Activated B cell treated with CpG ODN at 0.5 μM for 24 hours (primary cell): ENCODE results near the gene HIVEP3. TPM values are rescaled to one million over a fixed set of nuclear protein-coding genes. Genes with fewer than 3 reads are reported as not detected.

ENCODE experiments used
- ATAC-seq: fragments of 200-7000 bp; cut with Tn5 transposase; one replicate; pipeline ENCODE4 v1.10.0; 2021; ENCODE audit warnings: low read depth, mild to moderate bottlenecking, moderate library complexity
- CTCF ChIA-PET: fragments of 350-600 bp; sonication (Branson Sonifier 250); formaldehyde crosslinking; loops from one replicate; lab custom pipeline; 2021; ENCODE audit warnings: antibody characterized with exemption; lab: Charles Lee
- POLR2A ChIA-PET: fragments of 350-600 bp; sonication (Branson Sonifier 250); formaldehyde crosslinking; loops from one replicate; lab custom pipeline; 2021; ENCODE audit warnings: antibody characterized with exemption; lab: Charles Lee
- DNase-seq: peaks from one replicate; pipeline ENCODE4 v3.0.0; 2022
- H3K27ac Mint-ChIP-seq: one replicate; pipeline ENCODE4 v1.8.0; 2020; ENCODE audit warnings: mixed read lengths
- H3K27me3 Mint-ChIP-seq: one replicate; pipeline ENCODE4 v1.8.0; 2021; ENCODE audit warnings: mixed read lengths
- H3K36me3 Mint-ChIP-seq: one replicate; pipeline ENCODE4 v1.8.0; 2021; ENCODE audit warnings: low read depth, mixed read lengths
- H3K4me1 Mint-ChIP-seq: one replicate; pipeline ENCODE4 v1.8.0; 2021; ENCODE audit warnings: mixed read lengths
- H3K4me3 Mint-ChIP-seq: one replicate; pipeline ENCODE4 v1.8.0; 2020; ENCODE audit warnings: mild to moderate bottlenecking, mixed read lengths
- H3K9me3 Mint-ChIP-seq: one replicate; pipeline ENCODE4 v1.8.0; 2020; ENCODE audit warnings: mixed read lengths
- intact Hi-C: fragments of 100-400 bp; cut with micrococcal nuclease; formaldehyde crosslinking; loops from one replicate; pipeline ENCODE4 v1.15.1; 2024
- total RNA-seq: library from RNA; stranded (reverse); gene quantifications from 2 replicates; pipeline ENCODE4 v1.2.3, GENCODE V29; 2022
- TF ChIP-seq, protein P1 (sequence below): fragments of 200-600 bp; IDR thresholded peaks from one replicate; pipeline ENCODE4 v1.8.0; 2022; ENCODE audit warnings: antibody characterized with exemption, mild to moderate bottlenecking

Gene HIVEP3
- total RNA-seq, 1 donor from 2014 or later, result 14.4 TPM

DNA sequence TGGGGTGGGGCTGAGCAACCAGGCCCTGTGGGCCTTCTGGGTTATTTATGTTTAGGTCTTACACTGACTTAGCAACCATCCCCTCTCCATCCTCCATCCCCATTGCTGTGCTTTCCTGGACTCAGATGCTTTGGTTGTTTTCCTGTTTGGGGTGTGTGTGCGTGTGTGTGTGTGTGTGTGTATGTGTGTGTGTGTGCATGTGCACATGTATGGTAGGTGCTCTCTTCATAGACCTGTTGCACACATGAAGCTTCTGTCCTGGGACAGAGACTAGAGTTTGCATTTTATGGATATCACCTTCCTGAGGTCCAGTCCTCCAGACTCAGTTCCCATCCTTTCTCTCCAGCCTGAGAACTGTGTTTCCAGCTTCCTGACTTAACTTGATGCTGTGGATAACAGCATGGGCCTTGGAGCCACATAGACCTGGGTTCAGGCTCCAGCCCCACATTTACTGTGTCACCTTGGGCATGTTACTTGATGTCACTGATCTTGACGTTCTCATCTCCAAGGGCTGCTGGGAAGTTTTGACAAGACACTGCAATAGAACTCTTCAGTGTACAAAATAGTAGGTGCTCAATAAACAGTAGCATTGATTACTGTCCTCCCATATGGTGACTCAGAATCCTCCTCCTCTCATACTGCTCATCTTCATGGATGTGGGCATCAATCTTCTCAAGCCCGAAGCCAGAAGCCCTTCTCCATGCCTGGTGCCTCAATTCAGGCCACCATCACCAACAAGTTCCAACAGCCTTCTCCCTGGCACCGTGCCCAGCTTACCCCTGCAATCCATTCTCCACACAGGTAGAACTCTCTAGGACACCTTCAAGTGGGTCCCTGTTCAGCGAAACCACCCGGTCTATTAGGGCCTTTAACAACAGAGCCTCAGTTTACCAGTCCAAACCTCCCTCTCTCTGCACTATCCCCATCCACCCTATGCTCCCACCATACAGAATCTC, 252.5 kb downstream of the HIVEP3 start:
- TF ChIP-seq, protein P1, sequence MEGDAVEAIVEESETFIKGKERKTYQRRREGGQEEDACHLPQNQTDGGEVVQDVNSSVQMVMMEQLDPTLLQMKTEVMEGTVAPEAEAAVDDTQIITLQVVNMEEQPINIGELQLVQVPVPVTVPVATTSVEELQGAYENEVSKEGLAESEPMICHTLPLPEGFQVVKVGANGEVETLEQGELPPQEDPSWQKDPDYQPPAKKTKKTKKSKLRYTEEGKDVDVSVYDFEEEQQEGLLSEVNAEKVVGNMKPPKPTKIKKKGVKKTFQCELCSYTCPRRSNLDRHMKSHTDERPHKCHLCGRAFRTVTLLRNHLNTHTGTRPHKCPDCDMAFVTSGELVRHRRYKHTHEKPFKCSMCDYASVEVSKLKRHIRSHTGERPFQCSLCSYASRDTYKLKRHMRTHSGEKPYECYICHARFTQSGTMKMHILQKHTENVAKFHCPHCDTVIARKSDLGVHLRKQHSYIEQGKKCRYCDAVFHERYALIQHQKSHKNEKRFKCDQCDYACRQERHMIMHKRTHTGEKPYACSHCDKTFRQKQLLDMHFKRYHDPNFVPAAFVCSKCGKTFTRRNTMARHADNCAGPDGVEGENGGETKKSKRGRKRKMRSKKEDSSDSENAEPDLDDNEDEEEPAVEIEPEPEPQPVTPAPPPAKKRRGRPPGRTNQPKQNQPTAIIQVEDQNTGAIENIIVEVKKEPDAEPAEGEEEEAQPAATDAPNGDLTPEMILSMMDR, result no peak
- Mint-ChIP-seq H3K27ac (peak overlapping the region; percentile 74), H3K27me3 (no peaks in the 10 kb centered on the region), H3K36me3 (no peaks in the 10 kb centered on the region), H3K9me3 (no peaks in the 10 kb centered on the region), H3K4me3 (no peak overlapping the region), H3K4me1 (peaks cover 70% of the 10 kb centered on the region)
- ATAC-seq (no peak), DNase-seq (no peak)
- intact Hi-C loops, result no loop called here
- CTCF ChIA-PET, result interaction anchor here (0.8 to 1.4 kb wide), 3 partner anchors 61 to 145 kb away, joined by 3 to 7 read pairs (median 5); no protein-coding TSS in a partner anchor
- POLR2A ChIA-PET, result interaction anchor here (0.7 to 3.0 kb wide), 8 partner anchors 9 to 84 kb away, joined by 3 to 34 read pairs (median 3); no protein-coding TSS in a partner anchor

DNA sequence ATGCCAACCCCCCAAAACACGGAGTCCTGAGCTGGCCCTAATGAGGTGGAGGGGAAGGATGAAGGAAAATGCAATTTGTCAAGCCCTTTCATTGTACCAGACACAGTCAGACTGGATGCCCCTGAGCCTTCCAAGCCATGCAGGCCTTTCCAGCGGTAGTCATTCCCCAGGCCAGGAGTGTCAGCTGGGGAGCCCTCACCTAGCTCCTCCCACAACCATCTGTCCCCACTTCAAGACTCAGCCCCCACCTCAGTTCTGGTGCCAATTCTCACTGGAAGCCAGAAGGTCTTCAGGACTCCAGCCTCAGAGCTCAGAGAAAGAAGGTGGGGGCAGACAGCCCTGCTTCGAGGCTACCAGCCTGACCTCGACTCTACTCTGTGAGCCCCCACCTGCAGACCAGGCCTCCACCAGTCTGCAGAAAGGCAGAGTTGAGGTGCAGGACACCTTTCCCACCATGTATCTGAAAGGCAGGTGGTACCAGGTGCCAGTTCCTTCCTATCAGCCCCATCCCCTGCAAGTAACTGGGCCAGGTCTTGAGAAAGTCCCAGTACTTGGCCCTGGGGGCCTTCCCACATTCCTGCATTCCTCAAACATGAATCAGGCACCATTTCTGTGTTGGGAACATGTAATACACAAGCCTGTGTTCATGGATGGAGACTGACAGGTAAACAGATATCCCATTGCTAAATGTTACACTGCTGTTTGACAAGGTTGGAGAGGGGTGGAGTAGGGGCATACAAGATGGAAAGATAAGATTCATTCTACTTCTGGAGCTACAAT, 253.7 kb downstream of the HIVEP3 start:
- Mint-ChIP-seq H3K36me3 (no peaks in the 10 kb centered on the region), H3K27me3 (no peaks in the 10 kb centered on the region), H3K9me3 (no peaks in the 10 kb centered on the region), H3K27ac (peak overlapping the region; percentile 72), H3K4me1 (peaks cover 73% of the 10 kb centered on the region), H3K4me3 (no peak overlapping the region)
- POLR2A ChIA-PET, result interaction anchor here (0.6 to 1.3 kb wide), 8 partner anchors 8 to 227 kb away, joined by 3 to 10 read pairs (median 3); no protein-coding TSS in a partner anchor
- TF ChIP-seq, protein P1, result no peak
- DNase-seq (no peak), ATAC-seq (no peak)
- CTCF ChIA-PET, result interaction anchor here (1.1 to 1.4 kb wide), 2 partner anchors 9 to 63 kb away, joined by 3 to 5 read pairs; no protein-coding TSS in a partner anchor
- intact Hi-C loops, result loop anchor here (5.0 kb wide), 2 partner anchors 43 to 227 kb away; no protein-coding TSS in a partner anchor

DNA sequence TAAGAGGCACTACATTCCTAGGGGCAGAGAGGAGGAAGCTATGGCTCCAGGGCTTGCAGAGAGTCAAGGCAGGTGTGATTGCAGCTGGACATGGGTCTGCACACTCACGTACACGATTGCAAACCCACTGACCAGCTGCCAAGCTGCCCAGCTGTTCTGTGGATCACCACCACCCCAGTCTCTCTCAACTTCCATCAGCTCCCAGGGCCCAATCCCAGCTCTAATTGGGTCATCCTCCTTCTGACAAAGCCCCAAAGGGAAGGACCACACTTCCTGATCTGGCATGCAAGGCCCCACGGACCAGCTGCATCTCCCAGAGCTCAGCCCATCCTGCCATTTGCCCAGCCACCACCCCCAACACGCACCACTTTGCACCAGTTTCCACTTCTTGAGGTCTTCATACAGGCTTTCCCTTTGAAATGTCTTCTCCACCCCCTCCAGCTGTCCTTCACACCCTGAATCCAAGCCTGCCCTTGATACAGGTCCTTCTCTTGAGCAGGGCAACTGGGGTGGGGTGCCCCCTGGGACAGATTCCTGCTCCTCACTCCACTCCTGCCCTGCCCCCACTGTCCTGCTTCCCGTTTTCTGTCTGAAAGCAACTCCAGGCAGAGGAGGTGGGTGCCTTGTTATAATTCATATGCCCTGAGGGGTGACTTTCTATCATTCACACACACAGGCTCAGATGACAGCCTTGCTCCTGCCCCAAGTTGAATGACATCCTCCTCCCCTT, 254.9 kb downstream of the HIVEP3 start:
- ATAC-seq (no peak), DNase-seq (no peak)
- H3K27me3 Mint-ChIP-seq, result no peaks in the 10 kb centered on the region
- peaks cover 76% of the 10 kb centered on the region for H3K4me1 Mint-ChIP-seq
- intact Hi-C loops, result loop anchor here (2.0 to 5.0 kb wide), 3 partner anchors 42 to 371 kb away; no protein-coding TSS in a partner anchor
- no peaks in the 10 kb centered on the region for H3K36me3 Mint-ChIP-seq
- TF ChIP-seq, protein P1, result no peak
- peak overlapping the region; percentile 81 for H3K27ac Mint-ChIP-seq
- no peaks in the 10 kb centered on the region for H3K9me3 Mint-ChIP-seq
- ChIA-PET POLR2A (interaction anchor here (0.7 to 4.4 kb wide), 3 partner anchors 10 to 75 kb away, joined by 3 to 40 read pairs (median 23); no protein-coding TSS in a partner anchor), CTCF (interaction anchor here (1.4 kb wide), 1 partner anchor 10 kb away, joined by 5 read pairs; no protein-coding TSS in a partner anchor)
- peak overlapping the region; percentile 9 for H3K4me3 Mint-ChIP-seq

DNA sequence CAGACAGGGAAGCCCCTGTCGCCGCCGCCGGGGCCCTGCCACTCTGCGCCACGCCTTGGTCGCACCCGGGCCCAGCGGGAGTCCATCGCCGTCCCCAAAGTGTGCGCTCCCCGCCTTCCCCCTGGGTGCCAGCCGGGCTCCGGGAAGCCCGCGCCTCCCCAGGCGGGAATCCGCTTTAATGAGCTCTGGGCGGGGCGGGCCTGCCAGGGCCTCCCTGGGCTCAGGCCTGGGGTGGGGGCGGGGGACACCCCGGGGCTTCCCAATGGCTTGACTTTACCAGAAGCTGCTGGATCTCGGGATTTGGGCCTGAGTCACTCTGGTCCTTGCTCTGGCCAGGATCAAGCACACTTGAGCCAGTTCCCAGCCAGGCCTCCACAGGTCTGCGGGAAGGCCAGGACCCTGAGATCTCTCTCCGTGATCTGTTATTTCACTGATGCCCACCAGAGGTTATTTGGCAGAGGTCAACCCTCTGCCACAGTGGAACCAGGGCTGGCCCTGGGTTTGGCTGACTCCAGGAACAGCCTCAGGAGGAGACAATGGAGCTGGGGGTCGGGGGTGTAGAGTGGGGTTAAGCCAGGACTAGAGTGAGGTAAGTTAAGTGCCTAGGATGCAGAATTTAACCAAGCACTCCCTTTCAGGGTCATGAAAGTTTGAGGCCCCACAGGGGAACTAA, 255.8 kb downstream of the HIVEP3 start:
- intact Hi-C loops, result loop anchor here (1.0 to 5.0 kb wide), 7 partner anchors 10 to 372 kb away; no protein-coding TSS in a partner anchor
- peak overlapping the region; percentile 81 for H3K27ac Mint-ChIP-seq
- ChIA-PET POLR2A (interaction anchor here (0.7 to 4.4 kb wide), 3 partner anchors 10 to 76 kb away, joined by 3 to 40 read pairs (median 23); no protein-coding TSS in a partner anchor), CTCF (interaction anchor here (1.6 kb wide), 1 partner anchor 11 kb away, joined by 3 read pairs; no protein-coding TSS in a partner anchor)
- no peak for DNase-seq
- TF ChIP-seq, protein P1, result no peak
- no peaks in the 10 kb centered on the region for H3K36me3 Mint-ChIP-seq
- H3K4me1 Mint-ChIP-seq, result peaks cover 78% of the 10 kb centered on the region
- H3K4me3 Mint-ChIP-seq, result peak overlapping the region; percentile 74
- H3K9me3 Mint-ChIP-seq, result no peaks in the 10 kb centered on the region
- ATAC-seq, result no peak
- no peaks in the 10 kb centered on the region for H3K27me3 Mint-ChIP-seq
